Activated CD8-positive, alpha-beta T cell treated with anti-CD3 and anti-CD28 coated beads for 36 hours (primary cell): Measurements from ENCODE around the gene GRIK3. TPM values are rescaled to one million over a fixed set of nuclear protein-coding genes. Genes with fewer than 3 reads are reported as not detected.

Experiments used
- ATAC-seq: fragments of 200-7000 bp; cut with Tn5 transposase; one replicate; pipeline ENCODE4 v1.10.0; 2021; ENCODE audit warnings: mild to moderate bottlenecking, moderate library complexity
- CTCF ChIA-PET: fragments of 350-600 bp; sonication (Branson Sonifier 250); formaldehyde crosslinking; loops from one replicate; lab custom pipeline; 2021; ENCODE audit warnings: antibody characterized with exemption; lab: Charles Lee
- POLR2A ChIA-PET: fragments of 350-600 bp; sonication (Branson Sonifier 250); formaldehyde crosslinking; loops from one replicate; lab custom pipeline; 2021; ENCODE audit warnings: antibody characterized with exemption; lab: Charles Lee
- DNase-seq: peaks from one replicate; pipeline ENCODE4 v3.0.0-alpha.2; 2020
- H3K27ac Mint-ChIP-seq: one replicate; pipeline ENCODE4 v1.8.0; 2021; ENCODE audit warnings: mild to moderate bottlenecking, mixed read lengths
- H3K27me3 Mint-ChIP-seq: one replicate; pipeline ENCODE4 v1.8.0; 2021; ENCODE audit warnings: mixed read lengths
- H3K36me3 Mint-ChIP-seq: one replicate; pipeline ENCODE4 v1.8.0; 2021; ENCODE audit warnings: low read depth, mixed read lengths
- H3K4me1 Mint-ChIP-seq: one replicate; pipeline ENCODE4 v1.8.0; 2021; ENCODE audit warnings: low read depth, mixed read lengths
- H3K4me3 Mint-ChIP-seq: one replicate; pipeline ENCODE4 v1.8.0; 2021; ENCODE audit warnings: mild to moderate bottlenecking, moderate library complexity, mixed read lengths
- H3K9me3 Mint-ChIP-seq: one replicate; pipeline ENCODE4 v1.8.0; 2021; ENCODE audit warnings: mixed read lengths
- intact Hi-C: fragments of 100-400 bp; cut with micrococcal nuclease; formaldehyde crosslinking; loops from one replicate; pipeline ENCODE4 v1.10.0; 2022
- total RNA-seq, 2 experiments: library from RNA; stranded (reverse); gene quantifications; one replicate each; pipeline ENCODE4 v1.2.3, GENCODE V29; 2021
- TF ChIP-seq, protein P1 (sequence below): fragments of 200-600 bp; IDR thresholded peaks from one replicate; pipeline ENCODE4 v1.8.0; 2022; ENCODE audit warnings: antibody characterized with exemption, mild to moderate bottlenecking

Gene GRIK3
- total RNA-seq, 2 experiments from 2014 or later = not detected

DNA sequence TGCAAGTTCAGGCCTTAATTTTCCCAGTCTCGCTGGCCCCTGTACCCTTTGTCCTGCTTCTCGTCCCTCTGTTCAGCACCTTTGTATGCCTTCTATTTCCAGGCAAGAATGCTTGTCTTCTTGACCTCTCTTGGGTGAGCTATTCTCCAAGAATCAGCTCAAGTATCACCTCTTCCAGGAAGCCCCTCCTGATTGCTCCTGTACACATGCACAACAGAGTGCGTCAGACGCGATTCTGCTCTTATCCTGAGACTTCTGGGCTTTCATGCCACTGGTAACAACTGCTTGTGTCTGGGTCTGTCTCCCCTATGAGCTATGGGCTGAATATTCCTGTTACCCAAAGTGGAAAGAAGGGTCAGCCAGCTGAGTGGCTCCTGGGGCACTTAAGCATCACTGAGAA is 170.8 kb downstream of the GRIK3 start:
- POLR2A ChIA-PET = interaction anchor here (1.0 kb wide), 1 partner anchor 23 kb away, joined by 3 read pairs; no protein-coding TSS in a partner anchor
- no peak overlapping the region for H3K27ac Mint-ChIP-seq
- CTCF ChIA-PET = interaction anchor here (0.8 to 2.2 kb wide), 4 partner anchors 12 to 550 kb away, joined by 3 to 8 read pairs (median 4); no protein-coding TSS in a partner anchor
- H3K4me1 Mint-ChIP-seq = no peaks in the 10 kb centered on the region
- ATAC-seq = no peak
- DNase-seq = no peak
- peaks cover 6% of the 10 kb centered on the region for H3K27me3 Mint-ChIP-seq
- TF ChIP-seq, protein P1, sequence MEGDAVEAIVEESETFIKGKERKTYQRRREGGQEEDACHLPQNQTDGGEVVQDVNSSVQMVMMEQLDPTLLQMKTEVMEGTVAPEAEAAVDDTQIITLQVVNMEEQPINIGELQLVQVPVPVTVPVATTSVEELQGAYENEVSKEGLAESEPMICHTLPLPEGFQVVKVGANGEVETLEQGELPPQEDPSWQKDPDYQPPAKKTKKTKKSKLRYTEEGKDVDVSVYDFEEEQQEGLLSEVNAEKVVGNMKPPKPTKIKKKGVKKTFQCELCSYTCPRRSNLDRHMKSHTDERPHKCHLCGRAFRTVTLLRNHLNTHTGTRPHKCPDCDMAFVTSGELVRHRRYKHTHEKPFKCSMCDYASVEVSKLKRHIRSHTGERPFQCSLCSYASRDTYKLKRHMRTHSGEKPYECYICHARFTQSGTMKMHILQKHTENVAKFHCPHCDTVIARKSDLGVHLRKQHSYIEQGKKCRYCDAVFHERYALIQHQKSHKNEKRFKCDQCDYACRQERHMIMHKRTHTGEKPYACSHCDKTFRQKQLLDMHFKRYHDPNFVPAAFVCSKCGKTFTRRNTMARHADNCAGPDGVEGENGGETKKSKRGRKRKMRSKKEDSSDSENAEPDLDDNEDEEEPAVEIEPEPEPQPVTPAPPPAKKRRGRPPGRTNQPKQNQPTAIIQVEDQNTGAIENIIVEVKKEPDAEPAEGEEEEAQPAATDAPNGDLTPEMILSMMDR = no peak
- intact Hi-C loops = no loop called here
- H3K4me3 Mint-ChIP-seq = no peak overlapping the region
- no peaks in the 10 kb centered on the region for H3K9me3 Mint-ChIP-seq
- no peaks in the 10 kb centered on the region for H3K36me3 Mint-ChIP-seq

DNA sequence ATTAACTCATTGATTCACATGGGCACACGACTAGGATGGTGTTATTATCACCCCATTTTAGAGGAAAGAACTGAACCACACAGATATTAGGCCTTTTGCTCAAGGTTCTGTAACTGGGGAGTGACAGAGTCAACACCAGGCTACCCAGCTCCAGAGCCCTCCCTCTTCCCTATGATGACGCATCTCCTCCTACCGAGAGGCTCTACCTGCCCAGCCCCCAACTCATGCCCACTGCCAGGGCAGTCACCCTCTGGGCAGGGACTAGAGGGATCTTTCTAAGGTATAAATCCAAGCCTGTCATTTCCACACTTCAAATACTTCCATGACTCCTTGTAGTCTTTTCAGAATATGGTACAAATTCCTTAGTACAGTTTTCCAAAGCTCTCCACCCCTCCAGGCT is 171.3 kb downstream of the GRIK3 start:
- DNase-seq (no peak), ATAC-seq (no peak)
- ChIA-PET POLR2A (interaction anchor here (1.0 kb wide), 1 partner anchor 22 kb away, joined by 3 read pairs; no protein-coding TSS in a partner anchor), CTCF (interaction anchor here (1.3 to 1.7 kb wide), 2 partner anchors 15 kb away, joined by 3 read pairs; no protein-coding TSS in a partner anchor)
- Mint-ChIP-seq H3K4me3 (no peak overlapping the region), H3K4me1 (no peaks in the 10 kb centered on the region), H3K27ac (no peak overlapping the region), H3K27me3 (peaks cover 6% of the 10 kb centered on the region), H3K36me3 (no peaks in the 10 kb centered on the region), H3K9me3 (no peaks in the 10 kb centered on the region)
- intact Hi-C loops = no loop called here
- TF ChIP-seq, protein P1 = no peak

DNA sequence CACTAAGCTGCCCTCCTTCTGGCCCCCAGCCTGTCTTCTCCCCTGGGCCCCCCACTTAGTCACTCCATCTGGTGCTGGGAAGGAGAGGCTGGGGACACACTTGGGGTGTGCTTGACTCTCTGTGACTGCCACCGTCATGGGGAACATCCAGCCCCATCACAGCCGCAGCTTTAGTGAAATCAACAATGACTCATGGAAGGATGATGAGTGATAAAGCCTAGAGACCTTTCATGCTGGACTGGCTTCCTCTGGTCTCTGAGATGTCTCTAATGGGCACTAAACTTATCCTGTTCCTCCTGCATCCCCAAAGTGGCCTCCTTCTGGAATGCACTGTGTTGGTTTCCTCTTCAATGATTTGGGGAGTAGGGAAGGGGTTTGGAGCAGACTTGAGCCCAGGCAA is 172.9 kb downstream of the GRIK3 start:
- ChIA-PET CTCF (interaction anchor here (1.4 kb wide), 1 partner anchor 17 kb away, joined by 3 read pairs; no protein-coding TSS in a partner anchor), POLR2A (no interaction called here)
- Mint-ChIP-seq H3K36me3 (no peaks in the 10 kb centered on the region), H3K27me3 (peaks cover 6% of the 10 kb centered on the region), H3K27ac (no peak overlapping the region), H3K9me3 (no peaks in the 10 kb centered on the region), H3K4me1 (no peaks in the 10 kb centered on the region), H3K4me3 (no peak overlapping the region)
- intact Hi-C loops = no loop called here
- TF ChIP-seq, protein P1 = no peak
- DNase-seq (no peak), ATAC-seq (no peak)

DNA sequence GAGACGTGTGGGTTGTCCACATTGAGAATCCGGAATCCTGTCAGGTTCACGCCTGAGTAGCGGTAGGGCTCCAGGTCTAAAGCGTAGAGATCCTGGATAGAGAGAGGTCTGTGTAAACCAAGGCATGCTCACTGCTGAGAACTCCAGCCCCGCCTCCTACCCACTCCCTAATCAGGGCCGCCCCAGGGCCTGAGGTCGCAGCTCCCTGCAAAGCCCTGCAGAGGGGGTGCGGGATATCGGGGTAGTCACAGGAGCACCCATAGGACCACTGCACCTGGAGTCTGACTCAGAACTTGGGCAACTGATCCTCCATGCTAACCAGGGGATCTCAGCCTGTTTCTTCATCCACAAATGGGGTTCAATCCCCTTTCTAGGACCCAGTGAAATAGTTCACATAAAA is 174.4 kb downstream of the GRIK3 start:
- no peak for DNase-seq
- H3K27me3 Mint-ChIP-seq = peaks cover 6% of the 10 kb centered on the region
- intact Hi-C loops = no loop called here
- no peak overlapping the region for H3K4me3 Mint-ChIP-seq
- ChIA-PET POLR2A (no interaction called here), CTCF (no interaction called here)
- TF ChIP-seq, protein P1 = no peak
- no peaks in the 10 kb centered on the region for H3K4me1 Mint-ChIP-seq
- ATAC-seq = no peak
- no peak overlapping the region for H3K27ac Mint-ChIP-seq
- no peaks in the 10 kb centered on the region for H3K36me3 Mint-ChIP-seq
- no peaks in the 10 kb centered on the region for H3K9me3 Mint-ChIP-seq

DNA sequence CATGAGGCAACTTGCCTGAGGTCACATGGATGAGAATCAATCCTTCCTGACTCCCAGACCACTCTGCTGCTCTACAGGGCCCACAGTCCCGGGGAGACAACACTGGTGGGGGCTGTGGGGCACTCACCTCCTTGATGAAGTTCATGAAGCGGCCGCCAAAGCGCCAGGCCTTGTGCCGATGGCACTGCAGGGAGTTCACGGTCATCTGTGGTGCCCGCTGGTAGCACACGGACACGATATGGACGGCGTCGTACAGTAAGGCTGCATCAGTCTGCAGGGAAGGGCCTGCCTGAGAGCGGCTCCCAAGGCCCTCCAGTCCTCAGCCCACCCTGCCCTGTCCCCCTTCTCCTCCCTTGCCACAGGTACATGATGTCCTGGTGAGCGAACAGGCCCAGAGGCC is 175.3 kb downstream of the GRIK3 start:
- POLR2A ChIA-PET = no interaction called here
- H3K36me3 Mint-ChIP-seq = no peaks in the 10 kb centered on the region

More for the DNA sequence above, 175.3 kb downstream of the GRIK3 start:
- intact Hi-C loops = no loop called here
- DNase-seq = no peak
- H3K4me1 Mint-ChIP-seq = no peaks in the 10 kb centered on the region
- peaks cover 6% of the 10 kb centered on the region for H3K27me3 Mint-ChIP-seq
- H3K27ac Mint-ChIP-seq = no peak overlapping the region
- TF ChIP-seq, protein P1 = no peak
- no peak overlapping the region for H3K4me3 Mint-ChIP-seq
- no peaks in the 10 kb centered on the region for H3K9me3 Mint-ChIP-seq
- CTCF ChIA-PET = interaction anchor here (0.9 kb wide), 1 partner anchor 343 kb away, joined by 3 read pairs; no protein-coding TSS in a partner anchor
- no peak for ATAC-seq
